Thyroid gland (tissue), 4 donors: Measurements from ENCODE around the gene MDH1B. TPM values are rescaled to one million over a fixed set of nuclear protein-coding genes. Genes with fewer than 3 reads are reported as not detected.

Experiments
- DNase-seq, 2 donors: peaks; one replicate each; pipeline ENCODE4 v3.0.0-alpha.2; 2019
- H3K27ac ChIP-seq, 3 donors: fragments of 200-600 bp; sonication (generic); 1 replicate in 2 of 3; 2 replicates in 1 of 3; pipeline ENCODE4 v1.5.1; 2016 to 2019; ENCODE audit warnings: mild to moderate bottlenecking in 1 of 3, moderate library complexity in 1 of 3
- H3K27me3 ChIP-seq: fragments of 200-600 bp; sonication (generic); one replicate; pipeline ENCODE4 v1.5.1; 2019
- H3K36me3 ChIP-seq, 2 donors: fragments of 200-600 bp; sonication (generic); one replicate each; pipeline ENCODE4 v1.5.1; 2016 to 2019
- H3K4me1 ChIP-seq, 2 donors: fragments of 200-600 bp; sonication (generic); one replicate each; pipeline ENCODE4 v1.5.1; 2017 to 2019
- H3K4me3 ChIP-seq, 3 donors: fragments of 200-600 bp; sonication (generic); replicated peaks in 1 of 3; 1 replicate in 2 of 3; 2 replicates in 1 of 3; pipeline ENCODE4 v1.5.1; 2016; ENCODE audit warnings: mild to moderate bottlenecking in 1 of 3
- H3K9me3 ChIP-seq: fragments of 200-600 bp; sonication (generic); one replicate; pipeline ENCODE4 v1.5.1; 2017
- CTCF ChIP-seq, 6 experiments: fragments of 200-600 bp in 3 of 6; fragments of 450-650 bp in 3 of 6; sonication (generic) in 3 of 6; IDR thresholded peaks; one replicate each; pipeline ENCODE4 v1.5.1; 2016 to 2019; ENCODE audit warnings: antibody characterized with exemption in 6 of 6, mild to moderate bottlenecking in 2 of 6, inconsistent platforms in 1 of 6, moderate library complexity in 1 of 6
- POLR2A ChIP-seq, 2 donors: fragments of 450-650 bp; IDR thresholded peaks; one replicate each; pipeline ENCODE4 v1.6.1; 2017; ENCODE audit warnings: antibody characterized with exemption in 2 of 2, mild to moderate bottlenecking in 2 of 2, moderate library complexity in 1 of 2
- WGBS, 2 donors: methylation state at CpG; one replicate each; pipeline ENCODE4 v1.1.5; 2017; 5-methylcytosine and 5-hydroxymethylcytosine counted together
- intact Hi-C: fragments of 100-400 bp; cut with DNase I; formaldehyde crosslinking; loops from one replicate; pipeline ENCODE4 v1.15.1; 2023
- total RNA-seq, 4 donors: library from RNA; depleted of rRNA; stranded (reverse); fragments of >200 nt; gene quantifications; one replicate each; pipeline ENCODE4 v1.2.3, GENCODE V29; 2016

The MDH1B gene
- total RNA-seq, 4 donors from 2014 or later, result 5.0 to 15.5 (median 11.5) TPM

GRCh38 chr2:206784559-206785353, 19.6 kb upstream of the MDH1B start:
- H3K27ac ChIP-seq, result no peak overlapping the region
- no peaks in the 10 kb centered on the region for H3K4me1 ChIP-seq
- TF ChIP-seq CTCF (IDR thresholded peaks at IDR 0.05) (no peak), POLR2A (IDR thresholded peaks at IDR 0.05) (no peak)
- no peaks in the 10 kb centered on the region for H3K27me3 ChIP-seq
- H3K4me3 ChIP-seq, result no peak overlapping the region
- H3K9me3 ChIP-seq, result no peaks in the 10 kb centered on the region
- 92% methylated on average over 7 of the region's 7 CpGs for WGBS, 2 donors
- H3K36me3 ChIP-seq, result peaks cover 37 to 55% of the 10 kb centered on the region in 2 donors
- intact Hi-C loops, result no loop called here
- no peak for DNase-seq

- DNase-seq, result no peak
- Histone ChIP-seq H3K9me3 (no peaks in the 10 kb centered on the region), H3K4me3 (no peak overlapping the region), H3K4me1 (no peaks in the 10 kb centered on the region), H3K36me3 (peaks cover 33 to 51% of the 10 kb centered on the region in 2 donors), H3K27ac (no peak overlapping the region), H3K27me3 (no peaks in the 10 kb centered on the region)
- 79 to 83% methylated on average over 2 of the region's 2 CpGs for WGBS, 2 donors
- TF ChIP-seq CTCF (IDR thresholded peaks at IDR 0.05) (peak in 2 of 6 experiments; percentile 7 to 20), POLR2A (IDR thresholded peaks at IDR 0.05) (no peak)
- intact Hi-C loops, result no loop called here
These were observed 18.6 kb upstream of the MDH1B start for GRCh38 chr2:206783718-206784117.

- no peak overlapping the region for H3K4me3 ChIP-seq
- no peaks in the 10 kb centered on the region for H3K9me3 ChIP-seq
- H3K27me3 ChIP-seq, result no peaks in the 10 kb centered on the region
- TF ChIP-seq CTCF (IDR thresholded peaks at IDR 0.05) (no peak), POLR2A (IDR thresholded peaks at IDR 0.05) (no peak)
- intact Hi-C loops, result no loop called here
- H3K27ac ChIP-seq, result no peak overlapping the region
- DNase-seq, result no peak
- H3K36me3 ChIP-seq, result peaks cover 17 to 38% of the 10 kb centered on the region in 2 donors
- WGBS, 2 donors, result 96 to 98% methylated on average over 2 of the region's 2 CpGs
- no peaks in the 10 kb centered on the region for H3K4me1 ChIP-seq
These were observed 15.5 kb upstream of the MDH1B start for GRCh38 chr2:206780671-206781070.

GRCh38 chr2:206776432-206776831, 11.3 kb upstream of the MDH1B start:
- Histone ChIP-seq H3K27ac (no peak overlapping the region), H3K4me1 (no peaks in the 10 kb centered on the region), H3K36me3 (peaks cover 24 to 39% of the 10 kb centered on the region in 2 donors), H3K9me3 (no peaks in the 10 kb centered on the region), H3K27me3 (no peaks in the 10 kb centered on the region), H3K4me3 (no peak overlapping the region)
- no peak for DNase-seq
- intact Hi-C loops, result no loop called here
- TF ChIP-seq POLR2A (IDR thresholded peaks at IDR 0.05) (no peak), CTCF (IDR thresholded peaks at IDR 0.05) (no peak)

GRCh38 chr2:206774871-206775270, 9.7 kb upstream of the MDH1B start:
- DNase-seq, result no peak
- peaks cover 21 to 38% of the 10 kb centered on the region in 2 donors for H3K36me3 ChIP-seq
- intact Hi-C loops, result no loop called here
- WGBS, 2 donors, result 95 to 100% methylated on average over 1 of the region's 1 CpG
- H3K4me3 ChIP-seq, result no peak overlapping the region
- TF ChIP-seq CTCF (IDR thresholded peaks at IDR 0.05) (no peak), POLR2A (IDR thresholded peaks at IDR 0.05) (no peak)
- no peaks in the 10 kb centered on the region for H3K4me1 ChIP-seq
- H3K27me3 ChIP-seq, result no peaks in the 10 kb centered on the region
- H3K9me3 ChIP-seq, result no peaks in the 10 kb centered on the region
- no peak overlapping the region for H3K27ac ChIP-seq
